Right cardiac atrium (tissue), 5 donors: ENCODE measurements around the gene HOXC11. TPM values are rescaled to one million over a fixed set of nuclear protein-coding genes. Genes with fewer than 3 reads are reported as not detected.

Experiments used
- ATAC-seq, 2 donors: fragments of 200-7000 bp; cut with Tn5 transposase; one replicate each; pipeline versions ENCODE4 v1.8.0 to v1.9.1; 2020; ENCODE audit warnings: moderate library complexity in 2 of 2, mild to moderate bottlenecking in 1 of 2
- DNase-seq, 3 donors: peaks; one replicate each; pipeline ENCODE4 v3.0.0-alpha.2; 2020
- H3K27ac ChIP-seq: one replicate; pipeline ENCODE4 v1.5.1; 2013; ENCODE audit warnings: mild to moderate bottlenecking, low read length, control low read depth, moderate library complexity
- H3K27me3 ChIP-seq: one replicate; pipeline ENCODE4 v1.6.1; 2013; ENCODE audit not compliant: control insufficient read depth, insufficient read depth
- H3K4me1 ChIP-seq: one replicate; pipeline ENCODE4 v1.6.1; 2013; ENCODE audit warnings: low read length; ENCODE audit not compliant: control insufficient read depth, insufficient read depth
- H3K4me3 ChIP-seq: one replicate; pipeline ENCODE4 v1.5.1; 2013; ENCODE audit warnings: low read length, control low read depth
- H3K9me3 ChIP-seq: one replicate; pipeline ENCODE4 v1.6.1; 2013; ENCODE audit warnings: low read length; ENCODE audit not compliant: control insufficient read depth
- WGBS: extraction: QIAGEN DNeasy Blood & Tissue Kit; methylation state at CpG from one replicate; pipeline ENCODE4 v1.1.7; 2013; 5-methylcytosine and 5-hydroxymethylcytosine counted together
- intact Hi-C, 4 donors: fragments of 100-400 bp; cut with DNase I; formaldehyde crosslinking; loops; one replicate each; pipeline versions ENCODE4 v1.11.0 to v1.14.0; 2022 to 2023
- polyA plus RNA-seq: library from polyadenylated mRNA; stranded (reverse); fragments of 200-250 nt; gene quantifications from one replicate; pipeline ENCODE4 v1.2.3, GENCODE V29; 2013
- total RNA-seq, 4 donors: library from RNA; stranded (reverse); fragmentation: NEBNext Ultra II Directional; extraction: Animal tissue kit (Norgen Biotek cat#: 25700); gene quantifications; one replicate each; pipeline ENCODE4 v1.2.1, GENCODE V29; 2021
- donor health status: healthy with polysubstance abuse.
- donor health status: DM: no; HTN: yes; CAD: no.
- donor health status: DM: no; HTN: no; CAD: no.
- donor health status: DM: no; HTN: yes; CAD: no; lungs with severe emphysema.
- donor health status: DM: yes; HTN: yes; CAD: no.

Gene HOXC11
- total and polyA plus RNA-seq, 5 donors: not detected

DNA sequence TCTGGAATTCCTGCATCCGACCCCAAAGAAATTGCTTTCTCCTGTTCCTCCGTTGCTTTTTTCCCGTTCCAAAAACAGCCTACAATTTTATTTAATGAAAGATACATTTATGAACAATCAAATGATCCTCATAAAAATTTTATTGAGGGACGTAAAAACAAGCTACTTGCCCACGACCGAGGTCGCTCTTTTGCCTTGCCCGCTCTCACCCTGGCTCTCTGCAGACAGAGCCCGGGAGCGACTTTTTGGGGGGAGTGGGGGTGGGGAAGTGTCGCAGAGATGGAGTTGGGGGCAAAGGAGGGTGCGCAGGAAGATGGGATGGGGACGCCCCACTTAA lies 25.9 kb downstream of the HOXC11 start:
- Histone ChIP-seq H3K27me3 (no peaks in the 10 kb centered on the region), H3K4me1 (peaks cover 3% of the 10 kb centered on the region), H3K27ac (no peak overlapping the region), H3K9me3 (no peaks in the 10 kb centered on the region), H3K4me3 (no peak overlapping the region)
- WGBS: 9% methylated on average over 13 of the region's 13 CpGs
- ATAC-seq (no peak), DNase-seq (no peak)
- intact Hi-C loops: no loop called here

DNA sequence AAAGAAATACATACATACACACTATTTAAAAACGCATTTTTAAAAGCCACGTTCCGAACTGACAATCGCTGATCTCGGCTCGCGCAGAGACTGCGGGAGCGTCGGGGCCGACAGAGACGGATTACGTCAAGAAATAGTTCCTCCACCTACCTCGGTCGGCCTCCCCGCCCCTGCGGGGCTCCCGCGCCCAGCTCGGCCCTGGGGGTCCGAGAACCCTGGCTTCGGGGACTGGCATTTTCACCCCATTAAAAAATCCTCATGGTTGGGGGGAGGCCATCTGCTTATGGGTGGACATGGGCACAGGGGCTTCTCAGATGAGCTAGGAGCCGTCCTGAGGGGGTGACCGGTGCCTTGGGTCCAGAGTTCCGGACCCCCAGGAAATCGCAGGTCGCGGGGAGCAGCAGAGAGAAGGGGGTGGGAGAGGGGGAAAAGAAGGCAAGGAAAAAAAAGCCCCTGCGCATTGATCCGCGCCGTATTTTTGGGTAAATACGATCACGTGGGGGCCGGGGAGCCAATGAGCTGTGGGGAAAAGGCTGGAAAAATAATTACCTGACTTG lies 26.7 kb downstream of the HOXC11 start:
- DNase-seq: no peak
- no peaks in the 10 kb centered on the region for H3K9me3 ChIP-seq
- no peak overlapping the region for H3K27ac ChIP-seq
- H3K4me1 ChIP-seq: peaks cover 3% of the 10 kb centered on the region
- ATAC-seq: no peak
- H3K27me3 ChIP-seq: no peaks in the 10 kb centered on the region
- intact Hi-C loops: no loop called here
- H3K4me3 ChIP-seq: peak overlapping the region; percentile 13
- 2% methylated on average over 35 of the region's 35 CpGs for WGBS

DNA sequence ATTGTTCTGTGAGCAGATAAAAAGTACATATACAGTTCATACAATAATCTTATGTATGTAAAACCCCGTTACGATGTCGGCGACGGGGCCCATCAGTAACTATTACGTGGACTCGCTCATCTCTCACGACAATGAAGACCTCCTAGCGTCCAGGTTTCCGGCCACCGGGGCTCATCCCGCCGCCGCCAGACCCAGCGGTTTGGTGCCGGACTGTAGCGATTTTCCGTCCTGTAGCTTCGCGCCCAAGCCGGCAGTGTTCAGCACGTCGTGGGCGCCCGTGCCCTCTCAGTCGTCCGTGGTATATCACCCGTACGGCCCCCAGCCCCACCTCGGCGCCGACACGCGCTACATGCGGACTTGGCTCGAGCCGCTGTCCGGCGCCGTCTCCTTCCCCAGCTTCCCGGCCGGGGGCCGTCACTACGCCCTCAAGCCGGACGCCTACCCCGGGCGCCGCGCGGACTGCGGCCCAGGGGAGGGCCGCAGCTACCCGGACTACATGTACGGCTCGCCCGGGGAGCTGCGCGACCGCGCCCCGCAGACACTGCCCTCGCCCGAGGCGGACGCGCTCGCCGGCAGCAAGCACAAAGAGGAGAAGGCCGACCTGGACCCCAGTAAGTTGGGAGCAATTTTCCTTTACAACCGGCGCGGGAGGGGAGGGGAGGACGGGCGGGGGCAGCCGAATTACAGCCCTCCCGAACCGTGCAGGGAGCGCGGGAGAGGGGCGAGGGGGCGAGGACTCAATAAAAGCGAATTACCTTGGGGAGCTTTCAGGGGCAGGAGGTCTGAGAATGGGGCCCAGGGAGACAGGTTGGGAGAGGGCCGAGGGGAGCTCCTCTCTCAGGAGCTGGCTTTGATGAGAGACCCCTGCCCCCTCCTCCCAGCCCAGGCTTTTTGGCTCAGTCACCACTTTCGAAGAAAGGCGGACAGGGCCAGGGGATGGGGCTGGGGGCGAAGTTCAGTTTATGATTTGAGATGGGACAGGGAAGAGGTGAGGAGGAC lies 27.5 kb downstream of the HOXC11 start, which contains the start of gene HOXC9:
TSS of gene HOXC9 (plus strand) at position 46 of the 999 bp plus-strand sequence. CDS start at position 74, 28 bp downstream.
- 3% methylated on average over 87 of the region's 87 CpGs for WGBS
- H3K27me3 ChIP-seq: no peaks in the 10 kb centered on the region

DNA sequence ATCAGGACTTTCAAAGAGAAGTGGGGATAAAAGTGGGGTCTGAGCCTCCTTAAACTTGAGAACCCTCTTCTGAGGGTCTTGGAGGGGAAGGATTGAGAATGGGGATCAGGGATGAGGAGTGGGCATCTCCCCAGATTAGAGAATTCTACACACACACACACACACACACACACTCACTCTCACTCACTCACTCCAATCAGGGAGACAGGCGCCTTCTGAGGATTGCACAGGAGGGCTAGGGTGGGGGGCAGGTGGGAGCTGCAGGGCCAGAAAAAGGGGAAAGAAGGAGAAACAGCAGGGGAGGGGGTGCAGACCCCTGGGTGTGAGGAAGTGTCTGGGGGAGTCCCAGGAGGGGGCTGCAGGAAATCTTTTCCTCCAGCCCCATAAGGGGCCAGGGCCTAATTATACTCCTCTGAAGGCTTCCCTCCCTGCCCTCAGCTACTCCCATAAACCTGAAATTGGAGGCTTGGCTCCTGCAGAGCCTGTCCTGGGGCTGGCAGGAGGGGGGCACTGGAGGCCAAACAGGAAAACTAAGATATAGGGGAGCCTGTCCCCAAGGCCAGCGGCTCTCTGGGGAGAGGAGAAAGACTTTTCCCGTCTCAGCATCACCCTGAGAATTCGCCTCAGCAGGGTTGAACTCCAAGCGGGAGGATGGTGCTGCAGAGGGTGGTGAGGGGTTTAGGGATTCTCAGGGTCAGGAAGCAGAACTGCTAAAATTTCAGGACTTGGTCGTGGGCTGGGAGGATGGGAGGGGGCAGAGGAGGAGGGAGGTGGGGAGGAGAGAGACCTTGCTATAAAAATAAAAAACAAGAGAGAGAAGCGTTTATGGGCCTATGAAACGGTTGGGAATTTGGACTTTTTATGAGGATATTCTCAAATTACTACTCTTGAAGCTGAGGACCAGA lies 28.6 kb downstream of the HOXC11 start:
- intact Hi-C loops: no loop called here
- Histone ChIP-seq H3K4me1 (no peaks in the 10 kb centered on the region), H3K9me3 (no peaks in the 10 kb centered on the region), H3K27me3 (no peaks in the 10 kb centered on the region), H3K4me3 (no peak overlapping the region), H3K27ac (no peak overlapping the region)
- DNase-seq (no peak), ATAC-seq (no peak)
- WGBS: 29% methylated on average over 8 of the region's 8 CpGs

More for the DNA sequence above, 27.5 kb downstream of the HOXC11 start, which contains the start of gene HOXC9:
- H3K27ac ChIP-seq: no peak within 1 kb of the TSS
- no peak for DNase-seq
- H3K4me1 ChIP-seq: peaks cover 2% of the 10 kb centered on the region
- ATAC-seq: peak in 1 of 2 donors; percentile 16
- H3K9me3 ChIP-seq: no peaks in the 10 kb centered on the region
- intact Hi-C loops: no loop called here
- peak within 1 kb of the TSS; percentile 13 for H3K4me3 ChIP-seq

DNA sequence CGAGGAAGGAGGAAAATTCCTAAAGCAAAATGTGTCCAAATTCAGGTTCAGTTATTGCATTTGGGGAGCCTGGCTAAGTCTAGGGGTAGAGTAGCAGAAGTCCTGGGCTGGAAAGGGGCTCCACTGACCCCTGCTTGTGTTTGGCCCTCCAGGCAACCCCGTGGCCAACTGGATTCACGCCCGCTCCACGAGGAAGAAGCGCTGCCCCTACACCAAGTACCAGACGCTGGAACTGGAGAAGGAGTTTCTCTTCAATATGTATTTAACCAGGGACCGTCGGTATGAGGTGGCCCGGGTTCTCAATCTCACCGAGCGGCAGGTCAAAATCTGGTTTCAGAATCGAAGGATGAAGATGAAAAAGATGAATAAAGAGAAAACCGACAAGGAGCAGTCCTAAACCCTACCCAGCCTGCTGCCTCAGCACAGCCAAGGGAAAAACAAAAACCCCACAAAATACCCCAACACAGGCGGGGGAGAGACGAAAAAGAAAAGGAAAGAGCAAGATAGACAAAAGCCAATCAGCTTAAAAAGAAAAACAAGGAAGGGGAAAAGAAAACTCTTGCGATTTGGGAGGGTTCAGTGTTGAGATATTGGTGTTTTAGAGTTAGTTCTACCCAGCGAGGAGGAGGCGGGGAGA lies 29.5 kb downstream of the HOXC11 start:
- no peaks in the 10 kb centered on the region for H3K27me3 ChIP-seq
- DNase-seq (no peak), ATAC-seq (no peak)
- no peak overlapping the region for H3K27ac ChIP-seq
- H3K4me1 ChIP-seq: no peaks in the 10 kb centered on the region
- WGBS: 18% methylated on average over 19 of the region's 19 CpGs
- no peak overlapping the region for H3K4me3 ChIP-seq
- no peaks in the 10 kb centered on the region for H3K9me3 ChIP-seq
- intact Hi-C loops: no loop called here

DNA sequence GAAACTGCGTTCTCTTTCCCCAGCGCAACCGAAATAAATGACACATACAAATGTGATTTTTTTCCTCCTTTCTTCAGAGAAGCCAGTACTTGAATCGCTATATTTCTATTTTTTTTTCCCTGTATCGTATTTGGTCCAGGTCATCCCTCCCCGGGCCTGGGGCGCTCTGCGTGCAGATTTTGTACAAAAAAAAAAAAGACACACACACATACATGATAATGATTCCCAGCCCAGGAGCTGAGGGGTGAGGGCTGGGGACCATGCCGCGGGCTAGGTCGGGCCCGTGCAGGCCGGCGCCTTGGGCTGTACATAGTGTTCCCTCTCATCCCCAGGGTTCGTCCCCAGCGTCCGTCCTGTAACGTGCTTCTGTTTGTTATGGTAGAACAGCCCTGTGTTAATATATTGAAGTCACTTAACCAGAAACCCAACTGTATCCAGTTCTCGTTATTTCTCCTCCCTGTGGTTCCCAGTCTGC lies 30.0 kb downstream of the HOXC11 start:
- no peak overlapping the region for H3K4me3 ChIP-seq
- 28% methylated on average over 19 of the region's 19 CpGs for WGBS
- no peaks in the 10 kb centered on the region for H3K27me3 ChIP-seq
- ATAC-seq: no peak
- no peaks in the 10 kb centered on the region for H3K4me1 ChIP-seq
- H3K9me3 ChIP-seq: no peaks in the 10 kb centered on the region
- no peak for DNase-seq
- intact Hi-C loops: no loop called here
- no peak overlapping the region for H3K27ac ChIP-seq

DNA sequence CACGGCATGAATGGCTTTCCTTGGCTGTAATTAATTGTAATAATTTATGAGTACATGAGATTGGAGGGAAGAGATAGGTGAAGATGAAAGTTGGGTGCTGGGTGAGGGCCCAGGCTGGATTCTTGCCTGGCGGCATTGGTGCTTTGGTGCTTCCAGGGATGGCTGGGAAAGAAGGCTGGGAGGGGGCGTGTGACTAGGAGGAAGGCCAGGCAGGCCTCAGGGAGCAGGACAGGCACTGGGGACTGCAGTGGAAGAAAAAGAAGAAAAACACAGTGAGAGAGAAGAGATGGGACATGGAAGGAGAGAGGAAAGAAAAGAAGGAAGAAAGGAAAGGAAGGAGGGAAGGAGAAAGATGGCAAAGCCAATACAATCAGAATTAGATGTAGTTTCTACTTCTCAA lies 30.7 kb downstream of the HOXC11 start:
- ATAC-seq: no peak
- Histone ChIP-seq H3K4me3 (no peak overlapping the region), H3K27ac (no peak overlapping the region), H3K4me1 (no peaks in the 10 kb centered on the region), H3K9me3 (no peaks in the 10 kb centered on the region), H3K27me3 (no peaks in the 10 kb centered on the region)
- no peak for DNase-seq
- 31% methylated on average over 3 of the region's 3 CpGs for WGBS
- intact Hi-C loops: no loop called here

DNA sequence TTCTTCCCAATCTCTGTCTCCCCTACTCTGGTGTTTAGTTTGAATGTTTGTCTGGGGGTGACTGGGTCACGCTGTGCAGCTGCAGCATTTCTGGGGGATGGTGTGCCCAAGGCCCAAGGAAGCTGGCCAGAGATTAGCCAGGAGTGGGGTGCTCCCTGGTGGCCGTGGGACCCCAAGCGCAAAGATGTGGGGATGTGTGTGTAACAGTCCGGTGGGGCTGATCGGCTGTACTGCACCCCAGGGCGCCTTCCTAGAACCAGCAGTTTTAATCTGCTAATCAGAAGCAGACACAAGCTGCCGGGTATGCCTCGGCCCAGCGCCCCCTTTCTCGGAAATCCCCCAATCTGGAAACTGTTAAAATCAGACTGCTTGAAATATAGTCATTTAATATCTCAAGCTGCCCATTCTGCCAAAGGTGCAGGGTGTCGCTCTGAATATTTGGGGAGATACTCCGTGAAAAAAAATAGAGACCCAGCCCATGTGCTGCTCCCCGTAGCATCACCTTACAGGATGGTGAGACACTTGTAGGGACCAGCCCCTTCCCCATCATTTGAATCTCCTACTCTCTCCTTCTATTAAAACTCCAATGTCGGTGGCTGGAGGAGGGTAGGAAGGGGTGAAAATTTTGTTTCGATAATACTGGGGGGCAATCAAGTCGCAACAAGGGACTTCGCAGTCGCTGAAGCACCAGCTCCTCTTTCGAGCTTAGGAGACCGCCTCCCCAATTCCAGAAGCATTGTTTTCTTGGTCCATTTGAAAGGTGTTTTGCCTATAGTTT lies 31.3 kb downstream of the HOXC11 start:
- WGBS: 20% methylated on average over 20 of the region's 20 CpGs
- intact Hi-C loops: no loop called here
- Histone ChIP-seq H3K4me1 (peaks cover under 1% of the 10 kb centered on the region), H3K9me3 (no peaks in the 10 kb centered on the region), H3K27me3 (no peaks in the 10 kb centered on the region), H3K4me3 (no peak overlapping the region), H3K27ac (no peak overlapping the region)
- DNase-seq (no peak), ATAC-seq (no peak)

DNA sequence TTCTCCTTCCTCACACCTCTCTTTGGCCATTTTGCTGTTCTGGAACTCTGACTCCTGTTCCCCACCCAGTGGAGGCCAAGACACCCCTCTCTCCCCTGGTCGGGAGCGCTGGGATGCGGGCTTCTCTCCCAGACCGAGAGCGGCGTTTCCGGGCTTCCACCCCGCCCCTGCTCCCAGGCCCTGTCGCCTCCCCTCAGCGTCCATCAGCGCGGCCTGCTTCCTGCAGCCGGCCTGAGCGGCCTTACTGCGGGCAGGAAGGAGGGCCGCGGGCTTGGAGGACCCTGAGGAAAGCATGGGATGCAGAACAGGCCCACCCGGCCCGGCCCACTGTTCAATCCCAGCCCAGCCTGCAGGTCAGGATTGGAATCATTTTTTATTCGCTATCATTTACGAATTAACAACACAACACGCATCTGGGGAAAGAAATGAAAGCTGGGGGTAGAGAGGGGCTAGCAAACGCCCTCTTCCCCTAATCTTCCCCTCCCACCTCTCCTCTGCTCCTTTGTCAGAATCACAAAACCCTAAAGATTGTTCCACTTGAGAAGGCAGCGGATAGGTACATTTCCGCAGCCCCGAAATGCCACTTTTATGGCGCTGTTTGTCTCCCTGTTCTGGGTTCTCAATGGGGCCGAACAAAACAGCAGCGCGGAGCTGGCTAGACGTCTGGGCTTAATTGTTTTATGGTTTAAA lies 32.1 kb downstream of the HOXC11 start:
- intact Hi-C loops: loop anchor here in 1 of 4 donors (5.0 kb wide), 1 partner anchor 197 kb away; no protein-coding TSS in a partner anchor
- no peak overlapping the region for H3K4me3 ChIP-seq
- H3K9me3 ChIP-seq: no peaks in the 10 kb centered on the region
- WGBS: 16% methylated on average over 31 of the region's 31 CpGs
- H3K27ac ChIP-seq: no peak overlapping the region
- no peaks in the 10 kb centered on the region for H3K27me3 ChIP-seq
- H3K4me1 ChIP-seq: peaks cover 2% of the 10 kb centered on the region
- no peak for ATAC-seq
- DNase-seq: no peak
